Measurements from ENCODE around the gene CCDC7. TPM values are rescaled to one million over a fixed set of nuclear protein-coding genes. Genes with fewer than 3 reads are reported as not detected.

The CCDC7 gene
- total and polyA plus RNA-seq, 10 of the 15 experiments (the other 5 are each of a cell fraction or from before 2014, with no cell fraction given), result 1.8 to 5.6 (median 3.4) TPM

DNA sequence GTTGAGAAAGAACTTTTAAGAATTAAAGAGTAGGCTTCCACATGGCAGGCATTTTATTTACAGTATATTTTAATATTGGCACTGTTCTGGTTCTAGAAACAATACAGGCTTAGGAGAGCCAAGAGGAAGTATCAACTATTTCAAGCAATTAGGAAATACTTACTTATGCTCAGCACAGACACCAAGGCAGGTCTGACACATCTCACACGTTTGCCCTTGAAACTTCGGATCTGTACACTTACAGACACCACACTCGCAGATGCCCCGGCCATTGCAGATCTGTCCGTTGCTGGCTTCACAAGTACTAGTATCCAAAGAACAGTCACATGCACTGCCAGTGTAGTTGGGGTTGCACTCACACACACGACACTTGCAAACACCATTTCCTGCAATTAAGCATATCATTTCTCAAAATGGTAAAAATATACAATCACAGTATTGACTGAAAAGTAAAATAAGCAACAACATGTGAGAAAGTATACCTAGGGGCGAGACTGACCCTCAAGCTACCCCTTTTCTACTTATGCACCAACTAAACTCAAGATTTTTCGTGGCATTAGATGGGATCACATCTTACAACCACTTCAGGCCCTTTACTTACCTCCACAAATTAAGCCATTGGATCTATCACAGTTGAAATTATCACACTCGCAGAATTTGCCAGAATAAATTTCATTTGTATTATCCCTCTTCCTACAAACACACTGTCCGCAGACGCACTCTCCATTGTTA lies 465.5 kb downstream of the CCDC7 start:
- Histone ChIP-seq H2AFZ (ENCODE audit: control insufficient read depth, low read depth, low read length) (no peak overlapping the region), H3K36me3 (ENCODE audit: control insufficient read depth in 2 of 2, insufficient read depth in 2 of 2, low read length in 1 of 2) (0 out of 4 replicates have a peak, but pooled peaks cover 0 to 3% of the 10 kb centered on the region in 2 experiments), H3K4me2 (ENCODE audit: control insufficient read depth, insufficient read depth) (no peak overlapping the region), H3K27me3 (replicated peaks in 1 of 2; ENCODE audit: control insufficient read depth in 2 of 2, insufficient read depth in 2 of 2, low read length in 1 of 2) (no peaks in the 10 kb centered on the region), H3K4me1 (ENCODE audit: control insufficient read depth, insufficient read depth, low read length) (no peaks in the 10 kb centered on the region), H3K9me3 (replicated peaks; ENCODE audit: control insufficient read depth, insufficient read depth, low read length) (no peaks in the 10 kb centered on the region), H3K79me2 (ENCODE audit: control insufficient read depth, insufficient read depth, low read length) (no peaks in the 10 kb centered on the region), H3K27ac (ENCODE audit: control insufficient read depth, insufficient read depth) (no peak overlapping the region), H3K9ac (ENCODE audit: control insufficient read depth, insufficient read depth, low read length) (no peak overlapping the region), H3K4me3 (no peak overlapping the region), H4K20me1 (ENCODE audit: control insufficient read depth, insufficient read depth) (no peaks in the 10 kb centered on the region; the same call in 1 of the 2 replicates)
- BruUV-seq (replicated peaks), result no TSS peak
- RAD21 ChIA-PET (ENCODE audit: unreplicated experiment), result no interaction called here
- ATAC-seq, result no peak
- CTCF ChIA-PET, result no interaction called here
- TF ChIP-seq ZSCAN29 (IDR thresholded peaks at IDR 0.05), result no peak
- TF ChIP-seq, protein P1, sequence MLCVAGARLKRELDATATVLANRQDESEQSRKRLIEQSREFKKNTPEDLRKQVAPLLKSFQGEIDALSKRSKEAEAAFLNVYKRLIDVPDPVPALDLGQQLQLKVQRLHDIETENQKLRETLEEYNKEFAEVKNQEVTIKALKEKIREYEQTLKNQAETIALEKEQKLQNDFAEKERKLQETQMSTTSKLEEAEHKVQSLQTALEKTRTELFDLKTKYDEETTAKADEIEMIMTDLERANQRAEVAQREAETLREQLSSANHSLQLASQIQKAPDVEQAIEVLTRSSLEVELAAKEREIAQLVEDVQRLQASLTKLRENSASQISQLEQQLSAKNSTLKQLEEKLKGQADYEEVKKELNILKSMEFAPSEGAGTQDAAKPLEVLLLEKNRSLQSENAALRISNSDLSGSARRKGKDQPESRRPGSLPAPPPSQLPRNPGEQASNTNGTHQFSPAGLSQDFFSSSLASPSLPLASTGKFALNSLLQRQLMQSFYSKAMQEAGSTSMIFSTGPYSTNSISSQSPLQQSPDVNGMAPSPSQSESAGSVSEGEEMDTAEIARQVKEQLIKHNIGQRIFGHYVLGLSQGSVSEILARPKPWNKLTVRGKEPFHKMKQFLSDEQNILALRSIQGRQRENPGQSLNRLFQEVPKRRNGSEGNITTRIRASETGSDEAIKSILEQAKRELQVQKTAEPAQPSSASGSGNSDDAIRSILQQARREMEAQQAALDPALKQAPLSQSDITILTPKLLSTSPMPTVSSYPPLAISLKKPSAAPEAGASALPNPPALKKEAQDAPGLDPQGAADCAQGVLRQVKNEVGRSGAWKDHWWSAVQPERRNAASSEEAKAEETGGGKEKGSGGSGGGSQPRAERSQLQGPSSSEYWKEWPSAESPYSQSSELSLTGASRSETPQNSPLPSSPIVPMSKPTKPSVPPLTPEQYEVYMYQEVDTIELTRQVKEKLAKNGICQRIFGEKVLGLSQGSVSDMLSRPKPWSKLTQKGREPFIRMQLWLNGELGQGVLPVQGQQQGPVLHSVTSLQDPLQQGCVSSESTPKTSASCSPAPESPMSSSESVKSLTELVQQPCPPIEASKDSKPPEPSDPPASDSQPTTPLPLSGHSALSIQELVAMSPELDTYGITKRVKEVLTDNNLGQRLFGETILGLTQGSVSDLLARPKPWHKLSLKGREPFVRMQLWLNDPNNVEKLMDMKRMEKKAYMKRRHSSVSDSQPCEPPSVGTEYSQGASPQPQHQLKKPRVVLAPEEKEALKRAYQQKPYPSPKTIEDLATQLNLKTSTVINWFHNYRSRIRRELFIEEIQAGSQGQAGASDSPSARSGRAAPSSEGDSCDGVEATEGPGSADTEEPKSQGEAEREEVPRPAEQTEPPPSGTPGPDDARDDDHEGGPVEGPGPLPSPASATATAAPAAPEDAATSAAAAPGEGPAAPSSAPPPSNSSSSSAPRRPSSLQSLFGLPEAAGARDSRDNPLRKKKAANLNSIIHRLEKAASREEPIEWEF (IDR thresholded peaks at IDR 0.05; ENCODE audit: insufficient replicate concordance, low read depth, low read length), result no peak
- TF ChIP-seq, protein P2, sequence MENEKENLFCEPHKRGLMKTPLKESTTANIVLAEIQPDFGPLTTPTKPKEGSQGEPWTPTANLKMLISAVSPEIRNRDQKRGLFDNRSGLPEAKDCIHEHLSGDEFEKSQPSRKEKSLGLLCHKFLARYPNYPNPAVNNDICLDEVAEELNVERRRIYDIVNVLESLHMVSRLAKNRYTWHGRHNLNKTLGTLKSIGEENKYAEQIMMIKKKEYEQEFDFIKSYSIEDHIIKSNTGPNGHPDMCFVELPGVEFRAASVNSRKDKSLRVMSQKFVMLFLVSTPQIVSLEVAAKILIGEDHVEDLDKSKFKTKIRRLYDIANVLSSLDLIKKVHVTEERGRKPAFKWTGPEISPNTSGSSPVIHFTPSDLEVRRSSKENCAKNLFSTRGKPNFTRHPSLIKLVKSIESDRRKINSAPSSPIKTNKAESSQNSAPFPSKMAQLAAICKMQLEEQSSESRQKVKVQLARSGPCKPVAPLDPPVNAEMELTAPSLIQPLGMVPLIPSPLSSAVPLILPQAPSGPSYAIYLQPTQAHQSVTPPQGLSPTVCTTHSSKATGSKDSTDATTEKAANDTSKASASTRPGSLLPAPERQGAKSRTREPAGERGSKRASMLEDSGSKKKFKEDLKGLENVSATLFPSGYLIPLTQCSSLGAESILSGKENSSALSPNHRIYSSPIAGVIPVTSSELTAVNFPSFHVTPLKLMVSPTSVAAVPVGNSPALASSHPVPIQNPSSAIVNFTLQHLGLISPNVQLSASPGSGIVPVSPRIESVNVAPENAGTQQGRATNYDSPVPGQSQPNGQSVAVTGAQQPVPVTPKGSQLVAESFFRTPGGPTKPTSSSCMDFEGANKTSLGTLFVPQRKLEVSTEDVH (IDR thresholded peaks at IDR 0.05; ENCODE audit: low read depth, partially characterized antibody), result no peak
- TF ChIP-seq ZNF274 (IDR thresholded peaks at IDR 0.05; ENCODE audit: insufficient read depth, insufficient read length), result no peak
- TF ChIP-seq, protein P3, sequence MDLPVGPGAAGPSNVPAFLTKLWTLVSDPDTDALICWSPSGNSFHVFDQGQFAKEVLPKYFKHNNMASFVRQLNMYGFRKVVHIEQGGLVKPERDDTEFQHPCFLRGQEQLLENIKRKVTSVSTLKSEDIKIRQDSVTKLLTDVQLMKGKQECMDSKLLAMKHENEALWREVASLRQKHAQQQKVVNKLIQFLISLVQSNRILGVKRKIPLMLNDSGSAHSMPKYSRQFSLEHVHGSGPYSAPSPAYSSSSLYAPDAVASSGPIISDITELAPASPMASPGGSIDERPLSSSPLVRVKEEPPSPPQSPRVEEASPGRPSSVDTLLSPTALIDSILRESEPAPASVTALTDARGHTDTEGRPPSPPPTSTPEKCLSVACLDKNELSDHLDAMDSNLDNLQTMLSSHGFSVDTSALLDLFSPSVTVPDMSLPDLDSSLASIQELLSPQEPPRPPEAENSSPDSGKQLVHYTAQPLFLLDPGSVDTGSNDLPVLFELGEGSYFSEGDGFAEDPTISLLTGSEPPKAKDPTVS (IDR thresholded peaks at IDR 0.05; ENCODE audit: low read depth, low read length), result no peak
- no peak for TF ChIP-seq EED (IDR thresholded peaks at IDR 0.05; ENCODE audit: low read depth)
- no peak for TF ChIP-seq CREM (IDR thresholded peaks at IDR 0.05; ENCODE audit: low read depth)
- TF ChIP-seq BACH1 (IDR thresholded peaks at IDR 0.05; ENCODE audit: borderline replicate concordance), result no peak
- TF ChIP-seq GABPA (IDR thresholded peaks at IDR 0.05; ENCODE audit: low read depth), result no peak
- no peak for TF ChIP-seq RFX5 (IDR thresholded peaks at IDR 0.05; ENCODE audit: low read depth, low read length)
- DNase-seq (ENCODE audit: low read depth, low spot score), result no peak
- 90% methylated on average over 11 of the region's 11 CpGs for WGBS (ENCODE audit: insufficient coverage, insufficient replicate concordance, low lambda C conversion rate, missing lambda C conversion rate)
- SMC1A ChIA-PET (ENCODE audit: uncharacterized antibody, unreplicated experiment), result no interaction called here
- peak; percentile 75 for FAIRE-seq
- intact Hi-C loops (cut with micrococcal nuclease; ENCODE audit: unreplicated experiment), result no loop called here
- POLR2A ChIA-PET, result no interaction called here
- in situ Hi-C loops (cut with MboI), result no loop called here
